Loucy (cell line): Measurements from ENCODE around the gene ITGA8.

Source experiments
- H2AFZ ChIP-seq: fragments of 200-600 bp; sonication (generic); 2 replicates; pipeline ENCODE4 v1.6.0; 2016; ENCODE audit warnings: antibody characterized with exemption, mild to moderate bottlenecking, low read length, moderate library complexity
- H3F3A ChIP-seq: fragments of 200-600 bp; 2 replicates; pipeline ENCODE4 v1.6.0; 2016; ENCODE audit warnings: antibody characterized with exemption, low read depth, mild to moderate bottlenecking
- H3K27me3 ChIP-seq: fragments of 200-600 bp; sonication (generic); 2 replicates; pipeline ENCODE4 v1.6.1; 2014; ENCODE audit warnings: low read length, mild to moderate bottlenecking; ENCODE audit not compliant: insufficient read depth, poor library complexity, severe bottlenecking
- H3K36me3 ChIP-seq: fragments of 200-600 bp; sonication (generic); 2 replicates; pipeline ENCODE4 v1.6.1; 2016; ENCODE audit warnings: low read length; ENCODE audit not compliant: insufficient read depth
- H3K4me1 ChIP-seq: fragments of 200-600 bp; sonication (generic); 2 replicates; pipeline ENCODE4 v1.5.1; 2014; ENCODE audit warnings: low read length, mild to moderate bottlenecking; ENCODE audit not compliant: insufficient read depth, poor library complexity, severe bottlenecking
- H3K4me2 ChIP-seq: fragments of 200-600 bp; sonication (generic); 2 replicates; pipeline ENCODE4 v1.6.0; 2014; ENCODE audit warnings: antibody characterized with exemption, low read length, low read depth, mild to moderate bottlenecking; ENCODE audit not compliant: poor library complexity, severe bottlenecking
- H3K4me3 ChIP-seq: fragments of 200-600 bp; sonication (generic); 2 replicates; pipeline ENCODE4 v1.5.1; 2014; ENCODE audit warnings: low read length, mild to moderate bottlenecking, mixed read lengths; ENCODE audit not compliant: poor library complexity, severe bottlenecking
- H3K79me2 ChIP-seq: fragments of 200-600 bp; sonication (generic); 2 replicates; pipeline ENCODE4 v1.6.1; 2014; ENCODE audit warnings: low read length; ENCODE audit not compliant: insufficient read depth
- H3K9ac ChIP-seq: fragments of 200-600 bp; sonication (generic); 2 replicates; pipeline ENCODE4 v1.6.0; 2014; ENCODE audit warnings: mild to moderate bottlenecking, low read depth, low read length, moderate library complexity; ENCODE audit not compliant: poor library complexity, severe bottlenecking
- H3K9me2 ChIP-seq: fragments of 200-600 bp; sonication (generic); replicated peaks from 2 replicates; pipeline ENCODE4 v1.6.1; 2016; ENCODE audit warnings: low read depth, low read length, mixed read lengths
- H3K9me3 ChIP-seq: fragments of 200-600 bp; sonication (generic); 2 replicates; pipeline ENCODE4 v1.6.1; 2014; ENCODE audit warnings: mild to moderate bottlenecking, antibody characterized with exemption, low read length, low read depth; ENCODE audit not compliant: insufficient read depth
- H4K20me1 ChIP-seq: fragments of 200-600 bp; sonication (generic); 2 replicates; pipeline ENCODE4 v1.6.0; 2014; ENCODE audit warnings: antibody characterized with exemption, low read length, mild to moderate bottlenecking; ENCODE audit not compliant: insufficient read depth, poor library complexity, severe bottlenecking
- EZH2phosphoT487 ChIP-seq: fragments of 200-600 bp; IDR thresholded peaks from 2 replicates; pipeline ENCODE4 v1.6.1; 2018; ENCODE audit warnings: antibody characterized with exemption, mild to moderate bottlenecking, moderate library complexity, borderline replicate concordance
- TF ChIP-seq, protein P1 (sequence below): fragments of 200-600 bp; sonication (generic); conservative IDR thresholded peaks from 2 replicates; pipeline ENCODE4 v1.5.1; 2014; ENCODE audit warnings: mild to moderate bottlenecking, antibody characterized with exemption, low read length

ITGA8 gene

DNA sequence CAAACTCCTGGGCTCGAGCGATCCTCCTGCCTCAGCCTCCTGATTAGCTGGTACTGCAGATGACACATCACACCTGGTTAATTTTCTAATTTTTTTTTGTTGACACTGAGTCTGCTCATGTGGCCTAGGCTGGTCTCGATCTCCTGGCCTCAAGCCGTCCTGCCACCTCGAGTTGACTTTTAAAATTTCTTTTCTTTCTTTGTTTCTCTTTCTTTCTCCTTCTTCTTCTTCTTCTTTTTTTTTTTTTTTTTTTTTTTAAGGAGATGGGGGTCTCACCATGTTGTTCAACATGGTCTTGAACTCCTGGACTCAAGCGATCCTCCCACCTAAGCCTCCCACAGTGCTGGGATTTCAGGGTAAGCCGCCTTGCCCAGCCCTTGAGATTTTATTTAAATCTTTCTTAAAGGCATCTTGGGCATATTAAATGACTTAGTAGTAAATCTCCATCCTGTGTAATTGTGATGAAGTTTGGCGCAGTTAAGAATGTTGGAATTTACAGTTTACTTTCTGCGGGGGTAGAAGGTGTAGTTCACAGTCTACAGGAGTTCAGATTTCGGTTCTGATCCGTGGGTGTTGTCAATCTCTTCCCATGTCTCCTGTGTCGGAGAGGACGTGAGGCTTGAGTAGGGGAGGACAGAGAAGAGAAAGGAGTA, 1.0 kb upstream of the ITGA8 start:
- H2AFZ ChIP-seq = no peak overlapping the region
- H3K36me3 ChIP-seq = no peaks in the 10 kb centered on the region
- H3F3A ChIP-seq = no peaks in the 10 kb centered on the region
- H3K79me2 ChIP-seq = no peaks in the 10 kb centered on the region
- no peaks in the 10 kb centered on the region for H3K9me3 ChIP-seq
- no peaks in the 10 kb centered on the region for H3K9me2 ChIP-seq
- no peaks in the 10 kb centered on the region for H3K27me3 ChIP-seq
- TF ChIP-seq EZH2phosphoT487 = no peak
- TF ChIP-seq, protein P1, sequence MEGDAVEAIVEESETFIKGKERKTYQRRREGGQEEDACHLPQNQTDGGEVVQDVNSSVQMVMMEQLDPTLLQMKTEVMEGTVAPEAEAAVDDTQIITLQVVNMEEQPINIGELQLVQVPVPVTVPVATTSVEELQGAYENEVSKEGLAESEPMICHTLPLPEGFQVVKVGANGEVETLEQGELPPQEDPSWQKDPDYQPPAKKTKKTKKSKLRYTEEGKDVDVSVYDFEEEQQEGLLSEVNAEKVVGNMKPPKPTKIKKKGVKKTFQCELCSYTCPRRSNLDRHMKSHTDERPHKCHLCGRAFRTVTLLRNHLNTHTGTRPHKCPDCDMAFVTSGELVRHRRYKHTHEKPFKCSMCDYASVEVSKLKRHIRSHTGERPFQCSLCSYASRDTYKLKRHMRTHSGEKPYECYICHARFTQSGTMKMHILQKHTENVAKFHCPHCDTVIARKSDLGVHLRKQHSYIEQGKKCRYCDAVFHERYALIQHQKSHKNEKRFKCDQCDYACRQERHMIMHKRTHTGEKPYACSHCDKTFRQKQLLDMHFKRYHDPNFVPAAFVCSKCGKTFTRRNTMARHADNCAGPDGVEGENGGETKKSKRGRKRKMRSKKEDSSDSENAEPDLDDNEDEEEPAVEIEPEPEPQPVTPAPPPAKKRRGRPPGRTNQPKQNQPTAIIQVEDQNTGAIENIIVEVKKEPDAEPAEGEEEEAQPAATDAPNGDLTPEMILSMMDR = no peak
- no peaks in the 10 kb centered on the region for H4K20me1 ChIP-seq
- H3K9ac ChIP-seq = no peak overlapping the region
- no peaks in the 10 kb centered on the region for H3K4me1 ChIP-seq
- no peak overlapping the region for H3K4me2 ChIP-seq
- H3K4me3 ChIP-seq = no peak overlapping the region

DNA sequence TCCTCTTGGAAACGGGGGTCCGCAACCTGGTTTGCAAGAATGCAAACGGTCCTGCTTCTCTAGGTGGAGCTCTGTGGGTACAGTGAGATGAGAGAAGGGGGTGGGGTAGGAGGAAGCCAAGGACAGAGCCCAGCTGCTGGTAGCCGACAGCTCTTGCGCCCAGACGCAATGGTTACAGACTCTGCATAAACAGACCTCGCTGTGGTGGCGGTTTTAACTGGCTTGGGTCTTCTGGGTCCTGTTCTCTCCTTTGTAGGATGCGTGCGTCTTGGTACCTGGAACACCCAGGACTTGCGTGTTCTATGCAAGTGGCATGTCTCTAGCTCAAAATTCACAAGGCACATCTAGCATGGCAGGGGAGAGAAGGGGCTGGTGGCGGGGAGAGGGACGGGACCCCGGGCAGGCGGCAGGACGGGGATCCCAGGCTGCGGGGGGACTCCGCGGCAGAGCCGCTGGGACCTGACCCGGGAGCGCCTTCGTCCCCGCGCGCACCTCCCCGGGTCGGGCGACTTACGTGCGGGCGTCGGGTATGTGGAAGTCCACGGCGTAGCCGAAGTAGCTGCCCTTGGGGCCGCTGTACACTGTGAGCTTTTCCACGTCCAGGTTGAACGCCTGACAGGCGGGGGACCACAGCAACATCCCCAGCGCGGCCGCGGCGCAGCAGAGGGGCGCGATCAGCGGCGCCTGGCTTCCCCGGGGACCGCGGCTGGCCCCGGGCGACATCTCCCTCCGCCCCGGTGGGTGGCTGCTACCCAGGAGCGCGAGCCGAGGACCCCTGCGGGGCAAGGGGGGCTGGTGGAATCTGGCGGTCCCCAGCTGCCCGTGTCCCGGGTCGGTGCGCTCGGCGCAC, 448 bp downstream of the ITGA8 start:
- Histone ChIP-seq H3K79me2 (no peaks in the 10 kb centered on the region), H3K4me2 (no peak overlapping the region), H4K20me1 (no peaks in the 10 kb centered on the region), H3F3A (no peaks in the 10 kb centered on the region), H3K27me3 (no peaks in the 10 kb centered on the region), H3K9me2 (no peaks in the 10 kb centered on the region), H3K4me3 (no peak overlapping the region), H3K9ac (no peak overlapping the region), H3K4me1 (no peaks in the 10 kb centered on the region), H3K36me3 (no peaks in the 10 kb centered on the region), H2AFZ (no peak overlapping the region), H3K9me3 (no peaks in the 10 kb centered on the region)
- TF ChIP-seq, protein P1 = no peak
- TF ChIP-seq EZH2phosphoT487 = no peak

DNA sequence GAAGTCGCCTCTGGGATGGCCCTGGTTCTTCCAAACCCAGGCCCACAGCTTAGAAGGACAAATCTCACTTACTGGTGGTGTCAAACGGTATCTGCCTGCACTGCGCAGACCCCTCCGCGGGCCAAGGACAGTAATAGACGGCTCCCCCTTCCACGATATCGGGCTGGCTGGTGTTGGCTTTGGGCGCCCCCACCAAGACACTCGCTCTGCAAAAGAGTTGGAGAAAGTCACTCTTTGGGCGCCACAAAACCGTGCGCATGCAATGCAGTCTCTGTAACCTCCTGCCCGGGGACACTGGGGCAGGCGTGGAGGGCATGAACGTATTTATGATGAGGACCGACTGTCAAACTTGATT, 1.1 kb downstream of the ITGA8 start:
- Histone ChIP-seq H3K36me3 (no peaks in the 10 kb centered on the region), H2AFZ (no peak overlapping the region), H3K9me2 (no peaks in the 10 kb centered on the region), H3K4me1 (no peaks in the 10 kb centered on the region), H3K79me2 (no peaks in the 10 kb centered on the region), H3K4me2 (no peak overlapping the region), H3K9ac (no peak overlapping the region), H3K4me3 (no peak overlapping the region), H3F3A (no peaks in the 10 kb centered on the region), H4K20me1 (no peaks in the 10 kb centered on the region), H3K9me3 (no peaks in the 10 kb centered on the region), H3K27me3 (no peaks in the 10 kb centered on the region)
- TF ChIP-seq, protein P1 = no peak
- no peak for TF ChIP-seq EZH2phosphoT487
